Panc1 (cell line): ENCODE data around the gene ADGRF1. TPM values are rescaled to one million over a fixed set of nuclear protein-coding genes. Genes with fewer than 3 reads are reported as not detected.

ENCODE experiments used
- ATAC-seq: fragments of 200-7000 bp; cut with Tn5 transposase; 2 replicates; pipeline ENCODE4 v1.9.1; 2020; ENCODE audit warnings: mild to moderate bottlenecking, moderate library complexity
- BruUV-seq: library from RNA; stranded (reverse); fragments of 400-500 nt; replicated peaks from 2 replicates; lab custom pipeline; 2021; lab: Mats Ljungman, UMichigan
- CTCF ChIA-PET: fragments of 300-600 bp; sonication (Branson Sonifier 250); formaldehyde crosslinking; loops from one replicate; lab custom pipeline; 2022; ENCODE audit warnings: antibody characterized with exemption; lab: Charles Lee
- POLR2A ChIA-PET: fragments of 300-600 bp; sonication (Branson Sonifier 250); formaldehyde crosslinking; loops from one replicate; lab custom pipeline; 2022; ENCODE audit warnings: antibody characterized with exemption; lab: Charles Lee
- DNase-seq: peaks from one replicate; pipeline ENCODE4 v3.0.0-alpha.2; 2010; ENCODE audit warnings: low read depth, low spot score
- H3K27ac ChIP-seq: 2 replicates; pipeline ENCODE4 v1.5.1; 2011; ENCODE audit warnings: mild to moderate bottlenecking, low read length, inconsistent platforms
- H3K27me3 ChIP-seq: fragments of 200-500 bp; sonication (Bioruptor generic); 2 replicates; pipeline ENCODE4 v1.6.0; 2014; ENCODE audit warnings: low read length, inconsistent platforms; ENCODE audit not compliant: control insufficient read depth, insufficient read depth
- H3K36me3 ChIP-seq: fragments of 200-500 bp; sonication (Bioruptor generic); 2 replicates; pipeline ENCODE4 v1.5.1; 2014; ENCODE audit warnings: inconsistent platforms, mild to moderate bottlenecking, low read length, moderate library complexity; ENCODE audit not compliant: control insufficient read depth, insufficient read depth
- H3K4me1 ChIP-seq: 2 replicates; pipeline ENCODE4 v1.5.1; 2011; ENCODE audit warnings: inconsistent platforms, mild to moderate bottlenecking, low read length, moderate library complexity; ENCODE audit not compliant: control insufficient read depth, insufficient read depth
- H3K4me3 ChIP-seq, 2 experiments: 2 replicates each; pipeline ENCODE4 v1.5.1; 2011 to 2012; ENCODE audit warnings: low read depth in 2 of 2, low read length in 2 of 2, mild to moderate bottlenecking in 2 of 2, inconsistent platforms in 1 of 2, moderate library complexity in 1 of 2
- H3K9me3 ChIP-seq: fragments of 200-500 bp; sonication (Bioruptor generic); 2 replicates; pipeline ENCODE4 v1.5.1; 2014; ENCODE audit warnings: low read depth, mild to moderate bottlenecking, inconsistent platforms, low read length, moderate library complexity; ENCODE audit not compliant: control insufficient read depth, insufficient read depth
- CTCF ChIP-seq: fragments of 450-650 bp; IDR thresholded peaks from 2 replicates; pipeline ENCODE4 v1.5.1; 2017; ENCODE audit warnings: mild to moderate bottlenecking
- POLR2AphosphoS5 ChIP-seq: IDR thresholded peaks from 2 replicates; pipeline ENCODE4 v1.6.1; 2012; ENCODE audit warnings: mild to moderate bottlenecking, low read depth, low read length, moderate library complexity
- REST ChIP-seq, 2 experiments: IDR thresholded peaks; 2 replicates each; pipeline ENCODE4 v1.6.1; 2011 to 2012; ENCODE audit warnings: low read depth in 2 of 2, control low read depth in 1 of 2, low read length in 1 of 2, mild to moderate bottlenecking in 1 of 2, moderate library complexity in 1 of 2; ENCODE audit not compliant: insufficient read depth in 1 of 2
- SIN3A ChIP-seq: IDR thresholded peaks from 2 replicates; pipeline ENCODE4 v1.6.1; 2012; ENCODE audit warnings: low read depth, mild to moderate bottlenecking, low read length, moderate library complexity, borderline replicate concordance; ENCODE audit not compliant: insufficient read depth
- TCF7L2 ChIP-seq: IDR thresholded peaks from 2 replicates; pipeline ENCODE4 v1.6.1; 2011; ENCODE audit warnings: mild to moderate bottlenecking, low read depth, low read length, inconsistent platforms
- in situ Hi-C: cut with HindIII; loops from 2 replicates; pipeline ENCODE4 v1.10.0; 2016; ENCODE audit warnings: low sequenced_read_pairs, low pct_unique_long_range_greater_than_20kb
- intact Hi-C: fragments of 100-400 bp; cut with micrococcal nuclease; formaldehyde crosslinking; loops from one replicate; pipeline ENCODE4 v1.10.0; 2022; ENCODE audit not compliant: unreplicated experiment
- total RNA-seq: library from RNA; stranded (reverse); gene quantifications from one replicate; pipeline ENCODE4 v1.2.1, GENCODE V29; 2021; ENCODE audit not compliant: unreplicated experiment

ADGRF1 gene
- total RNA-seq, 1 experiment from 2014 or later = 0.95 TPM

- intact Hi-C loops (no loop called here), in situ Hi-C loops (no loop called here)
- H3K4me3 ChIP-seq = no peak overlapping the region
- H3K36me3 ChIP-seq = no peaks in the 10 kb centered on the region
- ATAC-seq (no peak), DNase-seq (no peak)
- ChIA-PET CTCF (no interaction called here), POLR2A (interaction anchor here (0.6 kb wide), 2 partner anchors 10 to 50 kb away, joined by 3 read pairs; no protein-coding TSS in a partner anchor)
- TF ChIP-seq CTCF (no peak), REST (IDR thresholded peaks at IDR 0.05; ENCODE audit: insufficient read depth in 1 of 2, low read depth in 2 of 2, low read length in 1 of 2) (no peak), POLR2AphosphoS5 (no peak), SIN3A (no peak)
- no peaks in the 10 kb centered on the region for H3K9me3 ChIP-seq
- no peaks in the 10 kb centered on the region for H3K4me1 ChIP-seq
- no peaks in the 10 kb centered on the region; the same call in none of the 2 replicates for H3K27me3 ChIP-seq
- no TSS peak for BruUV-seq
- H3K27ac ChIP-seq = no peak overlapping the region
These were observed 80.4 kb downstream of the ADGRF1 start for GRCh38 chr6:46961711-46962110.

- ChIA-PET CTCF (no interaction called here), POLR2A (interaction anchor here (0.6 kb wide), 2 partner anchors 9 to 49 kb away, joined by 3 read pairs; no protein-coding TSS in a partner anchor)
- Histone ChIP-seq H3K27ac (no peak overlapping the region), H3K27me3 (no peaks in the 10 kb centered on the region; the same call in none of the 2 replicates), H3K36me3 (no peaks in the 10 kb centered on the region), H3K9me3 (no peaks in the 10 kb centered on the region), H3K4me1 (no peaks in the 10 kb centered on the region), H3K4me3 (no peak overlapping the region)
- BruUV-seq = no TSS peak
- in situ Hi-C loops (no loop called here), intact Hi-C loops (no loop called here)
- no peak for DNase-seq
- no peak for ATAC-seq
- TF ChIP-seq REST (IDR thresholded peaks at IDR 0.05; ENCODE audit: insufficient read depth in 1 of 2, low read depth in 2 of 2, low read length in 1 of 2) (no peak), SIN3A (no peak), POLR2AphosphoS5 (no peak), CTCF (no peak), TCF7L2 (no peak)
These were observed 80.9 kb downstream of the ADGRF1 start for GRCh38 chr6:46961232-46961631.
